AG04450 (cell line): ENCODE data around the gene POMT2. TPM values are rescaled to one million over a fixed set of nuclear protein-coding genes. Genes with fewer than 3 reads are reported as not detected.

ENCODE experiments used
- CTCF ChIA-PET: fragments of 300-600, 350-600 bp; formaldehyde crosslinking; extraction: SDS; loops from one replicate; lab custom pipeline; 2022; ENCODE audit warnings: antibody characterized with exemption, inconsistent platforms; lab: Charles Lee
- POLR2A ChIA-PET: fragments of 350-600 bp; formaldehyde crosslinking; extraction: SDS; loops from one replicate; lab custom pipeline; 2021; ENCODE audit warnings: antibody characterized with exemption, inconsistent platforms; lab: Yijun Ruan, JAX
- DNase-seq: peaks from one replicate; pipeline ENCODE4 v3.0.0-alpha.2; 2011; ENCODE audit warnings: low read depth, low spot score
- H3K27ac ChIP-seq: one replicate; pipeline ENCODE4 v1.5.1; 2012; ENCODE audit warnings: low read depth, low read length, control low read depth
- H3K27me3 ChIP-seq: one replicate; pipeline ENCODE4 v1.6.0; 2012; ENCODE audit warnings: low read length; ENCODE audit not compliant: control insufficient read depth, insufficient read depth
- H3K4me3 ChIP-seq: 2 replicates; pipeline ENCODE4 v1.5.1; 2011; ENCODE audit warnings: mild to moderate bottlenecking, low read depth, low read length, control low read depth
- H3K9me3 ChIP-seq: 2 replicates; pipeline ENCODE4 v1.5.1; 2012; ENCODE audit warnings: low read length; ENCODE audit not compliant: control insufficient read depth, insufficient read depth
- CTCF ChIP-seq: IDR thresholded peaks from 2 replicates; pipeline ENCODE4 v1.5.1; 2011; ENCODE audit warnings: low read depth, low read length, control low read depth, inconsistent platforms
- polyA plus RNA-seq: library from polyadenylated mRNA; depleted of rRNA; stranded (reverse); fragments of >200 nt; gene quantifications from 2 replicates; pipeline ENCODE4 v1.2.3, GENCODE V29; 2011

Gene POMT2
- polyA plus RNA-seq, 1 experiment: 17.2 TPM

GRCh38 chr14:77275041-77275580 is 45.6 kb downstream of the POMT2 start:
- POLR2A ChIA-PET: no interaction called here
- Histone ChIP-seq H3K4me3 (no peak overlapping the region), H3K9me3 (no peaks in the 10 kb centered on the region; the same call in 1 of the 2 replicates), H3K27me3 (peaks cover 8% of the 10 kb centered on the region), H3K27ac (no peak overlapping the region)
- CTCF ChIA-PET: interaction anchor here (0.7 kb wide), 1 partner anchor 207 kb away, joined by 3 read pairs; no protein-coding TSS in a partner anchor
- no peak for DNase-seq
- TF ChIP-seq CTCF: no peak

GRCh38 chr14:77273796-77274195 is 46.9 kb downstream of the POMT2 start:
- POLR2A ChIA-PET: no interaction called here
- Histone ChIP-seq H3K4me3 (no peak overlapping the region), H3K9me3 (no peaks in the 10 kb centered on the region; the same call in 1 of the 2 replicates), H3K27ac (no peak overlapping the region), H3K27me3 (peaks cover 20% of the 10 kb centered on the region)
- TF ChIP-seq CTCF: no peak
- CTCF ChIA-PET: interaction anchor here (1.4 kb wide), 1 partner anchor 27 kb away, joined by 3 read pairs; no protein-coding TSS in a partner anchor
- no peak for DNase-seq

GRCh38 chr14:77272261-77272660 is 48.4 kb downstream of the POMT2 start:
- CTCF ChIA-PET: no interaction called here
- Histone ChIP-seq H3K27me3 (peaks cover 25% of the 10 kb centered on the region), H3K27ac (no peak overlapping the region), H3K4me3 (no peak overlapping the region), H3K9me3 (no peaks in the 10 kb centered on the region; the same call in 1 of the 2 replicates)
- POLR2A ChIA-PET: no interaction called here
- DNase-seq: no peak
- TF ChIP-seq CTCF: no peak

- no peak for TF ChIP-seq CTCF
- no peak within 1 kb of the TSS for H3K4me3 ChIP-seq
- peaks cover 27% of the 10 kb centered on the region for H3K27me3 ChIP-seq
- ChIA-PET POLR2A (interaction anchor here (0.7 kb wide), 1 partner anchor 168 kb away, joined by 3 read pairs; no protein-coding TSS in a partner anchor), CTCF (no interaction called here)
- DNase-seq: no peak
- no peaks in the 10 kb centered on the region; the same call in 1 of the 2 replicates for H3K9me3 ChIP-seq
- H3K27ac ChIP-seq: no peak within 1 kb of the TSS
These were observed 49.5 kb downstream of the POMT2 start, which contains the start of gene NGB for GRCh38 chr14:77271113-77271710. Gene NGB (minus strand): TSS chr14:77271206. CDS start chr14:77270937, 269 bp downstream.
